Hematopoietic multipotent progenitor cell treated with erythropoietin and hydrocortisone succinate and interleukin-3 and kit ligand, for 6 days (in vitro differentiated cells): ENCODE measurements around the gene SGK1.

Experiments
- DNase-seq: peaks from one replicate; pipeline ENCODE4 v3.0.0-alpha.2; 2015

The SGK1 gene

DNA sequence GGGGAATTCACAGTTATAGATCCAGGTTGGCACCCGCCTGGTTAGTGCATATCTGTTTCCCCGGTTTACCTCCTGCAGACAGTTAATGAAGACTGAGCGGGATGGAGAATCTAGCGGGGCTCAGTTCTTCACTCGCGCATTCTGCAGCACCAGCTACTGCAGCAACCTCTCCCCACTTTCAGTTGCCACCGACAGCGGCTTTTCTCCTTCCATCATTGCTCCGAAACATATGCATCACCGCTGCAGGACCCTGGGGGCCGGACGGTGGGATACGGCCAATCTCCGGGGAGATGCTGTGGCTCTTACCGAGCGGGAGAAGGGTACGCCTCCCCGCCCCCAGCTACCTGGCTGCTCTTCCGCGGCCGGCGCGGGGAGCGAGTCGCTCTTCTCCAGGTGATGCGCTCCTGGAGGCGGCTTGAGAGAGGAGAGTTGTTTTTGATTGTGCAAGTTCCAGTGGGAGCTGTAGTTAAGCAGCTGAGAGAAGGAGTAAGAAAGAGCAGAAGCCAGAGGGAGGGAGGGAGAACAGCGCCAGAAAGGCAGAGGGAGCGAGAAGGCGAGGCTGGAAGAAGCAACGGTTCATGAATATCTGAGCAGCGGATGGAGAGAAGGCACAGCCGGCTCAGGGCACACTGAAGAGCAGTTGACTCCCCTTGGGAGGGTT, at the start of gene SGK1:
Gene SGK1 (minus strand): TSS at position 642 of the 661 bp plus-strand sequence. CDS start 652 bp downstream, outside the sequence.
- DNase-seq: peak; percentile 46

GRCh38 chr6:134363323-134364039, 45.6 kb upstream of the SGK1 start:
- DNase-seq: no peak

- DNase-seq: no peak
These were observed 43.1 kb upstream of the SGK1 start for GRCh38 chr6:134361011-134361410.

- no peak for DNase-seq
These were observed 41.4 kb upstream of the SGK1 start for GRCh38 chr6:134359302-134359701.

DNA sequence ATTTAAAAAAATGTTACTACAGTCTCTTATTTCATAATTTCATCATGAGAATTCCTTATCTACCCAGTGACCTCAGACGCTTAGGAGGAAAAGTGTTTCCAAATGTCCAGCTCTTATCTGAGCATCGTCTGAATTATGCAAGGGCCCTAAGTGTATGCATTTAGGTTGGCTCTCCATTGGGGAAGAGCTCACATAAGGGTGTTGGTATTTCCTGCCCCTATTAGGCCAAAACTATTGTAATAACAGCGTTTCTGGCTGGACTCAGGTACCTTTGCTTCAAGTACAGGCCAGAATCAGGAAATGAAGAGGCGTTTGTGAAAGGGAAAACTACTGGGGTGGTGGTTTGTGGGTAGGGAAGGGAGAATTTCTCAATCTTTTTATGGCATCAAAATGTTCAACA, 40.4 kb upstream of the SGK1 start:
- peak; percentile 49 for DNase-seq

GRCh38 chr6:134357022-134357487, 39.1 kb upstream of the SGK1 start:
- no peak for DNase-seq

GRCh38 chr6:134356405-134356804, 38.5 kb upstream of the SGK1 start:
- DNase-seq: no peak

DNA sequence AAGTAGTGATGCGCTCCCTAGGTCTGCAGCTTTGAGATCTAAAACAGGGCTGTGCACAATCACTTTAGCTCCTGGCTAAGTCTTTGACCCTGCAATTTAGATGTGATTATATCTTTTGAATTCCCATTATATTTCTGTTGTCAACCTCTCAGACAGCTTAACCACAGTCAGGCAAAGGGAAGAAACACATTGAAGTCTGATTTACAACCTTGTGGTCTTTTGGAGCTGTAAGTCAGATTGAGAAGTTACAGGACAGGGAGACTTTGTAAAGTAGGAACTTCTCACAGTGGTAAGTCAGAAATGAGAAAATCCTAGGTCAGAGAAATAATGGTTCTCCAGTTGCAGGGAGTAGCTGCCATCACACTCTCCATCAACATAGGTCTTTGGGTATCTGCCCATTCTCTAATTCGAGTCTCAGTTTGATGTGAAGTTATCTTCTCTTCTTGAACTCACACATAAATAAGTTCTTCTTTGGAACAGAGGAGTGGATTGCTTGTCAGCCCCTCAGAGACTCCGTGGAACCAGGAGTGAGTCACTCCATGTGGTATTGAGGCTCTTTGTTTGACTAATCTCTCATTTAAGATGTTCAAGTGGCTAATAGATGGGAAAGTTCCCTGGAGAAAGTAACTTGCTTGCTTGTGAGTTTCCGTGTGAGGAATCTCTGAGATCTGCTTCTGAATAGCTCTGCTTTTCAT, 35.0 kb upstream of the SGK1 start:
- DNase-seq: no peak

DNA sequence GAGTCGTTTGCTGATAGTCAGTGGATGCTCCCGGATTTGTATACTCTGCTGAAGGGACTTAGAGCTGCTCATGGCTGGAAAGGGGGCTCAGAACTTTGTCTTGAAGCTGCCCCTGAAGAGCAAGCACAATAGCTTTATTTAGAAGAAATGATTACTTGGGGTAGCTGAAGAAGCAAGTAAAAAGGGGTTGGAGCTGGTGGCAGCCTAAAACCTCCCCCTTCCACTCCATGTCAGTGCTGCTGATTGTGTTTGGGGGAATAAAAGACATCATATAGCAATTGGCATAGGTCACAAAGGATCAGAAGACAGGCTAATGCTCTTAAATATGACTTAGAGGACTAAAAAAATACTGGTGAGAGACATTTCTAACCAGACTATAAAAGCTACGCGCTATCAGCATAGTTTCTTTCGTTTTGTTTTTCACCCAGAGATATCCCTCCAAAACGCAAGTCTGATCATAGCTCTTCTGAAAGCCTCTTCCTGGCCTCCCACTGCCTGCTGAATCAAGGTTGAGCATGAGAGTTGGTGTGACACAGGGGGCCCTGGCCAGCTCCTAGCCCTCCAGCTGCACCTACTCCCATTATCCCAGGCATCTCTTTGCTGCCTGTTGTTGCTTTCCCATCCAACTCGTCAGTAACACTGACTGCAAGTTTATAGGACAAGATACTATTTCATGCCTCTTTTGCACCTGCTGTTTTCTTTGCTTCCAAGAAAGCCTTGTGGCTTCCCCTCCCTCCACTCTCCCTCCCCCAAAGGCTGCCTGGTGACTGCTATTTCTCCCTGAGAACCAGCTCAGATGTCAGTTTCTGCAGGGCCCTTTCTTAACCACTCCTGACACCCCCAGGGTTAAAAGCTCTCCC, 33.9 kb upstream of the SGK1 start:
- DNase-seq: no peak

- no peak for DNase-seq
These were observed 30.2 kb upstream of the SGK1 start for GRCh38 chr6:134347885-134348805.

DNA sequence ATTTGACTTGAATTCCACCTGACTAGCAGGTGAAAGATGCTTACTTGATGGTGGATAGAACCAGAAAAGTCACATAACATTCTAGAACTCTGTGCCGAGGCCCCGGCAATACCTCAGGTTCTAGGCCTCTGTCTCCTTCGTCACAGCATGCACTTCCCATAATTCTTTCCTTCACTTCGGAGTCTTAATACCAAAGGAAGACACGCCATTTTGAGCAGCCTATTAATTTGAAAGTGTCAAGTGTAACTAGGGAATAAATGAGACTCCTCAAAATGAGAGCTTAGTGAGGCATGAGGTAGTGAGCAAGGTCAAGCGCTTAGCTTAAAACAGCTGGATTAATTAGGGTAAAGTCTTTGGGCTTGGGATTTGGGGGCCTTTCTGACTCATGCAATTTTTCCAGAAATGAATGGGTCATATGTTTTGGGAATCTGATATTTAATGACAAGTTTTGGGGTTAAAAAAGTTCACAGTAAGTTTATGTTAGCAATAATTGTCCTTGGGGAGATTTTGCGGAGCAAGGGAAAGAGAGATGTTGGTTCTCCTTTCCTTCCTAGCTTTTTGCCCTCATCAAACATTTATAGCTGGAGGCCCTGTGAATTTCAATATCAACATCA, 29.1 kb upstream of the SGK1 start:
- no peak for DNase-seq

DNA sequence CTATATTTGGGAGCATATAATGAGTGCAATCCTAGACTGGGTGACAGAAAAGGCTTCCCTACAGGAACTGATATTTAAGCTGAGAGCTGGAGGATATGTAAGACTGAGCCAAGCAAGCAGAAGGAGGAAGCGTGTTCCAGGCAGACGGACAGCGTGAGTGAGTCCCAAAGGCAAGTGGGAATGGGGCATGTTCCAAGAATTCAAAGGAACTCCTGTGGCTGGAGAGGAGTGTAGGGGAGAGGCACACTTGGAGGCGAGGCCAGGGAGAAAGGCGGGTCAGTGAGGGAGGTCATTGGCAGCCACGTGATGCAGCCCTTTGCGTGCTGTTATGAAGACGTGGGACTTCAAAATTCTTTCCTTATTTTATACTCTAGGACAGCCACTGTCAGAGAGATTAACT, 27.9 kb upstream of the SGK1 start:
- no peak for DNase-seq

GRCh38 chr6:134343066-134343465, 25.2 kb upstream of the SGK1 start:
- DNase-seq: no peak

GRCh38 chr6:134341999-134342567, 24.2 kb upstream of the SGK1 start:
- no peak for DNase-seq

DNA sequence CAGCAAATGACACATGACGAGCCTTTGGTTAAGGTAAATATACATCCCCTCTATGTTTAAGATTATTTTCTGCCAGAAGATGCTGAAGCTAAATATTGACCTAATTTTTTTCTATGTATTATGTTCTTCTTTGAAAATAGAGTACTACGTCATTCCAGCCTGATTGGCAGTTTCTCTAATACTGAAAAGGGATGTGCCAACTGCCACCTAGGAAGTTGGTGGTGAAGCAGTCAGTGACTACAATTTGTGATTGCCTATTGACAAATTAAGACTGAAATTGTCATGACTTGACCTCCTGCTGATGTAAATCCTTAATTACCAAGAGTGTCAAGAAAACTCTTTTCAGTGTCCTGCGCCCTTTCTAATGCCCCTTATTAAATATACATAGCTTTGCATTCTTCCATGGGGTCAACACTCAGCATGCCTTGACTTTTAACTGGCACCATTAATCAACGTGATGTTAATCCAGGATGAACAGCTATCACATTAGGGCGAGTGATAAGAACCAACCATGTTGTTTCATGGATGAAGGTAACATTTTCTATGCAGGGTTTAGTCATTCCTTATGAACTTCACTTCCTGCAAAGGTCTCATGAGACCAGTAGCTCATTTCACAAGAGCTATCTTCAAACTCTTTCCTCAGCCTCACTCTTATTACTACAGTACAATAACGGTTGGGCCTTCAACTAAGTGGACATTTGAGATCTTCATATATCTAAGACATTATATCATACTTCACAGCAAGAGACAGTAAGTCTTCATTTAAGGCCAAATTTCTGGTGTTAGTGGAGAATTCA, 22.5 kb upstream of the SGK1 start:
- no peak for DNase-seq

GRCh38 chr6:134339216-134339615, 21.3 kb upstream of the SGK1 start:
- DNase-seq: no peak

DNA sequence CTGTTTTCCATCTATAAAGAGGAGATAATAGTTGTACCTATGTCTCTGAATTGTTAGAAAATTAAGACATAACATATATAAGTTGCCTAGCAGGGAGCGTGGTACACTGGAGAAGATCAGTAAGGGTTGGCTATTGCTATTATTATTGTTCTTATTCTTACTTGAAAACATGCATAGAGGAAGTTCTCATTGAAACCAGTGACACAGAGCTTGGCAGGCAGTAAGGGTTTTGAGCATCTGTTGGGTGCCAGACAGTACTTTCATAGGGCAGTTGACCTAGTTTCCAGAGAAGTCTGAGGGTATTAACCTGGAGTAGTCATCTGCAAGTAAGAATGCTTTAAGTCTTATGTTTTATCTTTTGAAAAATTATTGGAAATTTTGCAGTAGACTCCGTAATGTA, 13.3 kb upstream of the SGK1 start:
- no peak for DNase-seq

GRCh38 chr6:134330555-134330954, 12.6 kb upstream of the SGK1 start:
- no peak for DNase-seq

GRCh38 chr6:134328792-134329191, 10.9 kb upstream of the SGK1 start:
- DNase-seq: no peak

DNA sequence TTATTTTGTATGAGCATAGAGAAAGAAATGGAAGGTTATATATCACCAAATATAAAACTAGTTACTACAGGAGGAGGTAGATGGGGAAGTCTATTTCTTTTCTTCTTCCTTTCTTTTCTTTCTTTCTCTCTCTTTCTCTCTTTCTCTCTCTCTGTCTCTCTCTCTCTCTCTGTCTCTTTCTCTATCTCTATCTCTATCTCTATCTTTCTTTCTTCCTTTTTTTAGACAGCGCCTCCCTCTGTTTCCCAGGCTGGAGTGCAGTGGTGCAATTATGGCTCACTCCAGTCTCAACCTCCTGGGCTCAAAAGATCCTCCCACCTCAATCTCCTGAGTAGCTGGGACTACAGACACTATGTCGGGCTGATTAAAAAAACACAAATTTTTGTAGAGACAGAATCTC, 10.2 kb upstream of the SGK1 start:
- DNase-seq: no peak
